CD14-positive monocyte (primary cell): ENCODE data around the gene ARHGEF6. TPM values are rescaled to one million over a fixed set of nuclear protein-coding genes. Genes with fewer than 3 reads are reported as not detected.

Source experiments
- DNase-seq, 3 donors: peaks; one replicate each; pipeline ENCODE4 v3.0.0-alpha.2; 2011 to 2022
- H2AFZ ChIP-seq: 2 replicates; pipeline ENCODE4 v1.6.0; 2012; ENCODE audit warnings: mild to moderate bottlenecking, low read depth, low read length, inconsistent platforms; ENCODE audit not compliant: insufficient read depth, poor library complexity, severe bottlenecking
- H3K27ac ChIP-seq, 2 donors: 1 replicate in 1 of 2; 2 replicates in 1 of 2; pipeline ENCODE4 v1.5.1; 2012 to 2013; ENCODE audit warnings: low read length in 2 of 2, control low read depth in 1 of 2, inconsistent platforms in 1 of 2, low read depth in 1 of 2, mild to moderate bottlenecking in 1 of 2
- H3K27me3 ChIP-seq, 2 donors: one replicate each; pipeline versions ENCODE4 v1.6.0 to v1.6.1; 2011 to 2013; ENCODE audit warnings: low read length in 2 of 2; ENCODE audit not compliant: control insufficient read depth in 2 of 2, insufficient read depth in 2 of 2
- H3K36me3 ChIP-seq, 2 donors: replicated peaks in 1 of 2; 1 replicate in 1 of 2; 2 replicates in 1 of 2; pipeline versions ENCODE4 v1.5.1 to v1.6.1; 2012 to 2013; ENCODE audit warnings: low read length in 2 of 2, control low read depth in 1 of 2, inconsistent platforms in 1 of 2, mild to moderate bottlenecking in 1 of 2; ENCODE audit not compliant: insufficient read depth in 2 of 2, control insufficient read depth in 1 of 2
- H3K4me1 ChIP-seq, 2 donors: 1 replicate in 1 of 2; 2 replicates in 1 of 2; pipeline versions ENCODE4 v1.5.1 to v1.6.1; 2012 to 2013; ENCODE audit warnings: low read length in 2 of 2, control low read depth in 1 of 2, inconsistent platforms in 1 of 2, mild to moderate bottlenecking in 1 of 2, moderate library complexity in 1 of 2; ENCODE audit not compliant: insufficient read depth in 2 of 2, control insufficient read depth in 1 of 2
- H3K4me2 ChIP-seq: replicated peaks from 2 replicates; pipeline ENCODE3; 2012; ENCODE audit warnings: low read length, moderate library complexity, mild to moderate bottlenecking; ENCODE audit not compliant: poor library complexity, severe bottlenecking; ENCODE audit errors: extremely low read depth
- H3K4me3 ChIP-seq, 3 experiments: fragments of 200-600 bp in 1 of 3; sonication (generic) in 1 of 3; replicated peaks in 1 of 3; 1 replicate in 2 of 3; 2 replicates in 1 of 3; pipeline ENCODE4 v1.5.1; 2011 to 2013; ENCODE audit warnings: low read length in 3 of 3, mild to moderate bottlenecking in 3 of 3, control low read depth in 2 of 3, low read depth in 2 of 3, inconsistent platforms in 1 of 3, moderate library complexity in 1 of 3
- H3K79me2 ChIP-seq: 2 replicates; pipeline ENCODE4 v1.6.0; 2012; ENCODE audit warnings: mild to moderate bottlenecking, control low read depth, inconsistent platforms, low read length, moderate library complexity; ENCODE audit not compliant: insufficient read depth
- H3K9ac ChIP-seq: 2 replicates; pipeline ENCODE4 v1.6.0; 2017; ENCODE audit warnings: low read length, mild to moderate bottlenecking; ENCODE audit not compliant: insufficient read depth, poor library complexity, severe bottlenecking
- H3K9me3 ChIP-seq, 2 donors: replicated peaks in 1 of 2; 1 replicate in 1 of 2; 2 replicates in 1 of 2; pipeline versions ENCODE4 v1.5.1 to v1.6.1; 2012 to 2013; ENCODE audit warnings: low read length in 2 of 2, control low read depth in 1 of 2; ENCODE audit not compliant: control insufficient read depth in 1 of 2, insufficient read depth in 1 of 2
- H4K20me1 ChIP-seq: 2 replicates; pipeline ENCODE4 v1.6.0; 2012; ENCODE audit warnings: mild to moderate bottlenecking, low read length, control low read depth, moderate library complexity; ENCODE audit not compliant: insufficient read depth
- H3K27ac Mint-ChIP-seq, 7 donors: one replicate each; pipeline ENCODE4 v1.8.0; 2020; ENCODE audit warnings: mild to moderate bottlenecking in 7 of 7, mixed read lengths in 7 of 7, moderate library complexity in 6 of 7, inconsistent platforms in 2 of 7
- H3K27me3 Mint-ChIP-seq, 3 donors: one replicate each; pipeline ENCODE4 v1.8.0; 2021 to 2022; ENCODE audit warnings: low read depth in 3 of 3, mild to moderate bottlenecking in 3 of 3, mixed read lengths in 3 of 3, moderate library complexity in 3 of 3, inconsistent platforms in 1 of 3
- H3K36me3 Mint-ChIP-seq, 2 donors: one replicate each; pipeline ENCODE4 v1.8.0; 2020; ENCODE audit warnings: mixed read lengths in 2 of 2, inconsistent platforms in 1 of 2, mild to moderate bottlenecking in 1 of 2
- H3K4me1 Mint-ChIP-seq: one replicate; pipeline ENCODE4 v1.8.0; 2020; ENCODE audit warnings: mild to moderate bottlenecking, mixed read lengths
- H3K4me3 Mint-ChIP-seq, 2 donors: one replicate each; pipeline ENCODE4 v1.8.0; 2020; ENCODE audit warnings: mild to moderate bottlenecking in 2 of 2, mixed read lengths in 2 of 2, moderate library complexity in 1 of 2
- H3K9me3 Mint-ChIP-seq, 7 donors: one replicate each; pipeline ENCODE4 v1.8.0; 2020 to 2022; ENCODE audit warnings: mixed read lengths in 7 of 7, mild to moderate bottlenecking in 6 of 7, moderate library complexity in 6 of 7, inconsistent platforms in 2 of 7
- WGBS: methylation state at CpG from one replicate; pipeline ENCODE4 v1.1.5; 2013; ENCODE audit warnings: missing lambda C conversion rate; ENCODE audit not compliant: insufficient coverage; 5-methylcytosine and 5-hydroxymethylcytosine counted together
- intact Hi-C, 2 donors: fragments of 100-400 bp; cut with micrococcal nuclease; formaldehyde crosslinking; loops; one replicate each; pipeline versions ENCODE4 v1.15.0 to v1.15.1; 2023
- polyA plus RNA-seq, 3 donors: library from polyadenylated mRNA; depleted of rRNA in 1 of 3; unstranded in 2 of 3; stranded (reverse) in 1 of 3; fragments of 300-500 nt in 2 of 3; fragments of >200 nt in 1 of 3; fragmentation: Illumina TruSeq in 2 of 3; gene quantifications; 1 replicate in 2 of 3; 2 replicates in 1 of 3; pipeline ENCODE4 v1.2.3, GENCODE V29; 2012 to 2021
- TF ChIP-seq, protein P1 (sequence below): fragments of 200-600 bp; IDR thresholded peaks from one replicate; pipeline ENCODE4 v1.8.0; 2022; ENCODE audit warnings: antibody characterized with exemption, mild to moderate bottlenecking

The ARHGEF6 gene
- polyA plus RNA-seq, 3 donors, result 51.4 to 79.2 (median 57.0) TPM

DNA sequence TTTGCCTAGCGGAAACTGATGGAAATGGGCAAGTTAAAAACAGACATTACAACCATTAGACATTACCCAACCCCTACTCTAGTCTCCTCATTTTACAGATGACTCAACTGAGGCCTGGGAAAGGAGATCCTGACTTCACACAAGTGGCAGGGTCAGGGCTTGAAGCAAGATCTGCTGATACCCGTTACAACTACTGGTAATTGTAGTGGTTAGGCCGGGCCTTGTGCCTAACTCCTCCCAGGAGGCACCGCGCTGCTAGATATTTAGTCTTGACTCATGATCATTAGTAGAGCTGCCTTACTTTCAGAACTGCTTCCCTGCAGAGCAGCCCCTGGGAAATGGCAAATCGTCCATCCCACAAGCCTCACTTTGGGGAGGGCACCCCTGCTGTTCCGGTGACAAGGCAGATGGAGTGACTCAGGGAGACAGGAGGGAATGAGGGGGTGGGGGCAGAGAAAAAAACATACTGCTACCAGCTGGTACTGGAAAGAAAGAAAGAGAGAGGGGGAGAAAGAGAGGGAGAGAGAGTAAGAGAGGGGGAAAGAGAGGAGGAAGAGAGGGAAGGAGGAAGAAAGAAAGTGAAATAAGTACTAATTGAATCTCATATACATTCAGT lies 12.2 kb downstream of the ARHGEF6 start:
- peak overlapping the region; percentile 57 to 81 for H3K4me3 Mint-ChIP-seq
- H3K9ac ChIP-seq, result peak overlapping the region; percentile 71

More for the DNA sequence above, 12.2 kb downstream of the ARHGEF6 start:
- intact Hi-C loops, result loop anchor here in 1 of 2 donors (10.0 kb wide), 1 partner anchor 86 kb away; no protein-coding TSS in a partner anchor
- Mint-ChIP-seq H3K36me3 (peaks cover 12 to 24% of the 10 kb centered on the region in 2 donors), H3K27me3 (peaks cover 0 to 6% (median 0%) of the 10 kb centered on the region in 3 donors), H3K9me3 (peaks cover 0 to 2% (median 0%) of the 10 kb centered on the region in 7 donors), H3K27ac (peak overlapping the region; percentile 75 to 94 (median 91)), H3K4me1 (peaks cover 34% of the 10 kb centered on the region)
- Histone ChIP-seq H3K4me2 (peak overlapping the region; percentile 73), H3K4me3 (peak overlapping the region in 1 of 3 experiments; percentile 78), H4K20me1 (no peaks in the 10 kb centered on the region), H3K27ac (peak overlapping the region; percentile 70 to 75), H3K27me3 (no peaks in the 10 kb centered on the region), H2AFZ (no peak overlapping the region), H3K36me3 (peaks cover 0 to 4% of the 10 kb centered on the region in 2 donors), H3K9me3 (no peaks in the 10 kb centered on the region), H3K4me1 (peaks cover 25 to 32% of the 10 kb centered on the region in 2 donors), H3K79me2 (peaks cover 87% of the 10 kb centered on the region)
- 0% methylated on average over 3 of the region's 7 CpGs for WGBS
- peak; percentile 71 to 78 (median 78) for DNase-seq
- TF ChIP-seq, protein P1, sequence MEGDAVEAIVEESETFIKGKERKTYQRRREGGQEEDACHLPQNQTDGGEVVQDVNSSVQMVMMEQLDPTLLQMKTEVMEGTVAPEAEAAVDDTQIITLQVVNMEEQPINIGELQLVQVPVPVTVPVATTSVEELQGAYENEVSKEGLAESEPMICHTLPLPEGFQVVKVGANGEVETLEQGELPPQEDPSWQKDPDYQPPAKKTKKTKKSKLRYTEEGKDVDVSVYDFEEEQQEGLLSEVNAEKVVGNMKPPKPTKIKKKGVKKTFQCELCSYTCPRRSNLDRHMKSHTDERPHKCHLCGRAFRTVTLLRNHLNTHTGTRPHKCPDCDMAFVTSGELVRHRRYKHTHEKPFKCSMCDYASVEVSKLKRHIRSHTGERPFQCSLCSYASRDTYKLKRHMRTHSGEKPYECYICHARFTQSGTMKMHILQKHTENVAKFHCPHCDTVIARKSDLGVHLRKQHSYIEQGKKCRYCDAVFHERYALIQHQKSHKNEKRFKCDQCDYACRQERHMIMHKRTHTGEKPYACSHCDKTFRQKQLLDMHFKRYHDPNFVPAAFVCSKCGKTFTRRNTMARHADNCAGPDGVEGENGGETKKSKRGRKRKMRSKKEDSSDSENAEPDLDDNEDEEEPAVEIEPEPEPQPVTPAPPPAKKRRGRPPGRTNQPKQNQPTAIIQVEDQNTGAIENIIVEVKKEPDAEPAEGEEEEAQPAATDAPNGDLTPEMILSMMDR, result no peak
